ENCODE results near the gene TSPAN14.

Gene TSPAN14

DNA sequence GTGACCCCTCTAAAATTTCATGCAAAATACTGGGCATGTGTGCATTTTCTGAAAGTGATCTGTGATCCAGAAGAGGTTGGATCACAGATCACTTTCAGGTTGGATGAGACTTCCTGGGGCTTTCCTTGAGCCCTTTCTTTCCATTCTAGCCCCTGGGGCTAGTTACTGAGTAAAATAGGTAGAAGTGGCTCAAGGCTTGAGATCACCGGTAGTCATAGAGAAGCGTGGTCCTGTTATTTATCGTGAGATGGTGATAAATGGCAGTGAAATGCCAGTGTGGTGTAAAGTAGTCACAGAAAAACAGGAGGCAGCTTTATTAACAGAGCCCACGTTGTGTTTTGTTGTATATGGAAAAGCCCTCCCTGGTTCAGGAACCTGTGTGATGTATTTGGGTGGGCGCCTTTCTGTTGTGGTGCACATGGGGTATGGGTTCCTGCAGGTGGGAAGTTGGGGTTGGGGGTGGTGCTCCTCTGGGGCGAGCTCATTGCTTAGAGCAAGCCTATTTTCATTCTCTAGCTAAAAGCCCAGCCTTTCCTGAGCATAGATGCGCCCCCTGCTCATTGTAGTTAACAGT is 49.6 kb downstream of the TSPAN14 start:
- no peak for DNase-seq (ENCODE audit: low read depth in 2 of 2)

DNA sequence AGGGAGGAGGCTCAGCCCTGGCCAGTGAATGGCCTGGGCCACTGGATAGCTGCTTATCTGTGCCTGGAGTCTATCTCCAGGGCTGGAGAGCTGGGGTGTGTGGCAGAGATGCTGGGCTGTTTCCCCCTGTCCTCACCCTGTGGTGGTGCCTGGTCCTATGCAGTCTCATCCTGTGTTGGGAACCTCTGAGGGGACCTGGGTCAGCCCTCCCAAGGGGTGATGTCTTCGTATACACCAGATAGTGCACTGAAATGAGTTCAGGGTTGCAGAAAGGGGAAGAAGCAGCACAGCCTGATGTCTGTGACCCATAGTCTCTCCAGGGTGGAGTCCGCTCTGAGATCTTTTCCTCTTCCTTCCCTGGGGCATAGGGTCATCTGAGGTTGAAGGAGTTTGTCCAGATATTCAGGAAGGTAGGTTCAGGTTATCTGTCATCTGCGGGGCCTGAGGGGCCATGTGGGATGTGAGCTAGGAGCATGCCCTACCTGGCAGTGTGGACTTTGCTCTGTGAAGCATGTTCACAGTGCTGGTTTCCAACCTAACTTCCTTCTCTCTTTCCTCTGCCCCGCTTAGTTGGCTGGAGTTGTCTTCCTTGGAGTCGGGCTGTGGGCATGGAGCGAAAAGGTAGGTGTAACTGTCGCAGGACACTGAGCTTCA is 50.2 kb downstream of the TSPAN14 start:
- DNase-seq (ENCODE audit: low read depth in 2 of 2), result no peak

DNA sequence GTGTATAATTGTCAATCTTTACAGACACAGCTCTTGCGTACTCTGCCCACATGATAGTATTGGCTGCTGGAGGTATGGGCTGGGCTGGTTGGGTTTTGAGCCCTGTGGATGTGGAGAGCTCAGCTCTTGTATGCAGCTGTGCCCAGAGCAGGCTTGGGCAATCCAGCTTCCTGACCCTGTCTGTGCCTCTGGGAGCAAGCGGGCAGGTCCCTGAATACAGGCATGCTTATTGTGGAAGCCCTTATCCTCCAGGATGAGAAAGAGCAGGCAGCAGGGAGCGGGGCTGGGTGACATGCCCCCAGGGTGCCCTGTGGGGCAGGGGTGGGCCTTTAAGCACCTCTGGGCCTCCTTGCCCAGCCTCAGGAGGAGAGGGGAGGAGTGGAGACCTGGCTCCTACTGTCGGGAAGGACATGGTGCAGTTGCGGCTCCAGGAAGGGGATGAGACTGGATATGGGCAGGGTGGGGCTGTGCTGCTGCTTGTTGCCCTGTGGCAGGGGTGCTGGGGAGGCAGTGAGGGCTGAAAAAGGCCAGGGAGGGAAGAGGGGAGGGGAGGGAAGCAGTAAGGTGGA is 50.9 kb downstream of the TSPAN14 start:
- no peak for DNase-seq (ENCODE audit: low read depth in 2 of 2)

DNA sequence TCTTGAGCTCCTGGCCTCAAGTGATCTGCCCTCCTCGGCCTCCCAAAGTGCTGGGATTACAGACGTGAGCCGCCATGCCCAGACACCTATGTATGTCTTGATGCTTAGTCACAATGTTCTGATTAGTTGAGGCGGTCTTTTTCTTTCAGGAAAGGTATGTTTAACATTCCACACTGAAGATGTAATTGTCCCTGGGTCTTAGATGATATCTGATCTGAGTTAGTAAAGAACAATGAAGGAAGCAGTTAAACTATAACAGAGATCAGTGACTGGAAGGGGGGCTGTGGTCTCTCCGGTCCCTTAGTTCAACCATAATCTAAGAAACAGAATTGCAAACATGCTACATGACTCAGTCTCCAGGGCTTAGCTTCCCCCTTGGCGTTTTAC is 52.1 kb downstream of the TSPAN14 start:
- no peak for DNase-seq (ENCODE audit: low read depth in 2 of 2)

DNA sequence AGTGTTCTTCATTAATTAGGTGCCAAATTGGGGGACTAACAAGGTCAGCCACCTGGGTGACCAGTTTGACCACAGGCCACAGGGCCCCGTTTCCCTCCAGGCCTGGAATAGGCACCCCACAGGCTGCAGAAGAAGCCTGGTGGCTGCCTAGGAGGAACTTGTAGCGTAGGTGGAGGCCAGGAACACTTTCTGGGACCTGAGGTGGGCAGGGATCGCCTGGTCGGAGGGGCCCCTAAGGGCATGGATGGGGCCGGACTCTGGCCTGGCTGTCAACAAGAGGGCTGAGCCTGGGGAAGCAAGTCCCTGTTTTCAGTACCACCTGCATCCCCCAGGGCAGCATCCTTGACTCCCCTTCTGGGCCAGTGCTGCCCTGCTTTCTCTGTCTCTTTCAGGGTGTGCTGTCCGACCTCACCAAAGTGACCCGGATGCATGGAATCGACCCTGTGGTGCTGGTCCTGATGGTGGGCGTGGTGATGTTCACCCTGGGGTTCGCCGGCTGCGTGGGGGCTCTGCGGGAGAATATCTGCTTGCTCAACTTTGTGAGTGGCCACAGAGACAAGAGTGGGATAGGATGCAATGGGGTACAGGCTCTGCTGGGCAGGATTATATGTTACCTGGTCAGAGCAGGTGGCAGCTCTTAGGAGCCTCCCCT is 52.9 kb downstream of the TSPAN14 start:
- no peak for DNase-seq (ENCODE audit: low read depth in 2 of 2)

DNA sequence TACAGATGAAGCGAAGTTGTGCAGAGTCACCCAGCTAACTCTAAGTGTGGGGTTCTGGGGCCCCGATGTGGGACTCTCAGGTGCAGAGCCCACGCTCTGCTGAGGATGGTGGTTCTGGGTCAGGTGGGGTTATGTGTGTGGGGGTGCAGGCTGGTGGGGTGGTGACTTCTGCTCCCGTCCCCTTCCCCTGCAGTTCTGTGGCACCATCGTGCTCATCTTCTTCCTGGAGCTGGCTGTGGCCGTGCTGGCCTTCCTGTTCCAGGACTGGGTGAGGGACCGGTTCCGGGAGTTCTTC is 54.9 kb downstream of the TSPAN14 start:
- no peak for DNase-seq (ENCODE audit: low read depth in 2 of 2)

DNA sequence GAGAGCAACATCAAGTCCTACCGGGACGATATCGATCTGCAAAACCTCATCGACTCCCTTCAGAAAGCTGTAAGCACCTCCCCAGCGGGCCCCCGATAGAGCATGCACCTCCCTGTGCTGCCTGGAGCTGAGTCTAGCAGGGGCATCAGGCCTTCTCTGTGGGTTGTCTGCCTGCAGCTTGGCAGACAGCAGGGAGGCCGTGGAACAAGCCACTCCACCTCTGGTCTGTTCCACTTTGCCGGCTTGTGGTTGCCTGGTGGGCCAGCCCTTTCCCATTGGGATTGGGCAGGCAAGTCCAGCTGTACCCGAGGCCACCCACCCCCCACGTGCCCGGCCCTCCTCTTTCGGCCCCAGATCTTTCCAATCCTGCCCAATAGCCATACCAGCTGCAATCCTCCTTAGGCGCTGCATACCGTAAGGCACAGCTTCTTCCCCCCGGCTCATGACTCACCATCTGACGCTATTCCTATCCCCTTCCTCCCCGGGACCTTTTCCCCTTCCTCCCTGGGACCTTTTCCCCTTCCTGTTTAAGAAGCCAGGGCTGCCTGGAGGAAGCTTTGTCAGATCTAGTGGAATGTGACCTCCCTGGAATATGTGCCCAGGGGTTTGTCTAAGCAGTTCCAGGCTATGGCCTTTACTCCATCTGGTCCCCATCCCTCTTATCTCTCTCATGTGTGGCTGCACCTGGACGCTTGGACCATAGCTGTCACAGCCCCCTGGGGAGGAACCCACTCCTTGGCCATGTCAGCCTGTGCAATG is 55.5 kb downstream of the TSPAN14 start:
- DNase-seq (ENCODE audit: low read depth in 2 of 2), result no peak

DNA sequence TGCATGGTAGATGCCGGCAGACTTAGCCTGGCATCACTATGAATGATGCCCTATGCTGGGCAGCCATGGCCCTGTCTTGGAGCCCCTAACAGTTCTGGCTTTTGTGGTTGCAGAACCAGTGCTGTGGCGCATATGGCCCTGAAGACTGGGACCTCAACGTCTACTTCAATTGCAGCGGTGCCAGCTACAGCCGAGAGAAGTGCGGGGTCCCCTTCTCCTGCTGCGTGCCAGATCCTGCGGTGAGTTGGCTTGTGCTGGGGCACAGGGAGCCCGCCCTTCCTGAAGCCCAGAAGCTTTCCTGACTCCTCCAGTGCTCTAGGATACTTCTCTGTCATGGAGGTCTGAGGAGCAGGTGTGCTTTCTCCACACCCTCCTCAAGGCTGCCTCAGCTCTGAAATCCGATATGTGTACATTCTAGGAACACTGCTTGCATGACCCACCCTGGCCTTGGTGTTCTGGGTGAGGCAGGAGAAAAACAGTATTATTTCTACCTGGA is 58.0 kb downstream of the TSPAN14 start:
- no peak for DNase-seq (ENCODE audit: low read depth in 2 of 2)

DNA sequence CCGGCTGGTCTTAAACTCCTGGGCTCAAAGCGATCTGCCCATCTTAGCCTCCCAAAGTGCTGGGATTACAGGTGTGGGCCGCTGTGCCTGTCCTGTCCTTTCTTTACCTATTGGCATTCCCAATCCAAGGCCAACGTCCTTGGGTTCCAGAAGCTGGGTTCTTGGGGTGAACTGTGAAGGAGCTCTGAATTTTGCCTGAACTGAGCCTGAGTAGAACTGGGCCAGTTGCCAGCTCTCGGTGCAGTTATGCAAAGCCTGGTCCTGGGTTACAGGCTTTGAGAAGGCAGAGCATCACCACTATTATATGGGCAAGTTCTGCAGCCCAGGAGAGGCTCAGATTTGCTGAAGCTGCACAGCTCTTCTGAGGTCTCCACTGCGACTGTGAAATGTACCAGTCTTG is 59.0 kb downstream of the TSPAN14 start:
- no peak for DNase-seq (ENCODE audit: low read depth in 2 of 2)

DNA sequence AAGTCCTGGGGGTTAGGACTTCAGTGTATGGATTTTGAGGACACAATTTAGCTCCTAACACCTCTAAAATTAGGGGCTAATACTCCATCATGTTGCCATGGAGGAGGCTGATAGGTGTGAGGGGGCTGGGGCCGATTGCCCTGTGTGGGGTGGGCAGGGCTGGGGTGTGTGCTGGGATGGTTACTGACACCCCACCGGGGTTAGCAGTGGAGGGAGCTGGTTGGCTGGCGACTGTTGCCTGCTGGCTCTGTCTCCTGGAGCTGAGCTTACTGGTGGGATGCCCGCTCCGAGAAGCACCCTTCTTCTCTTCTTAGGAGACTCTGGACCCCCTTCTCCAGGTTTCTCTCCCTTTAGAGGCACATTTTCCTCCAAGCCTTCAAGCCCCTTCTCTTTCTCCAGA is 61.4 kb downstream of the TSPAN14 start:
- DNase-seq (ENCODE audit: low read depth in 2 of 2), result no peak

DNA sequence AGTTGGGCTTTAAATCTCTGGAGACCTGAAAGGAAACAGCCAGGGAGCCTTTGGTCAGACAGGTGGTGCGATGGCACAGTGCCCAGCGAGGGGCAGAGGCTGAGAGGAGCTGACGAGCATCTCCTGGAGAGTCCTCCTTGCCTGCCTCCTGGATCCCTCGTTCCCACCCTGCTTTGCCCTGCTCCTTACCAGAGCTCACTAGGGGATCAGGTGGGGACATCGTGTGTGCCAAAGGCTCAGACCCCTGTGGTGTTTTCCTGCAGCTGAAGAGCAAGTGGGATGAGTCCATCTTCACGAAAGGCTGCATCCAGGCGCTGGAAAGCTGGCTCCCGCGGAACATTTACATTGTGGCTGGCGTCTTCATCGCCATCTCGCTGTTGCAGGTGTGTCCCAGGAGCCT is 61.8 kb downstream of the TSPAN14 start:
- no peak for DNase-seq (ENCODE audit: low read depth in 2 of 2)

DNA sequence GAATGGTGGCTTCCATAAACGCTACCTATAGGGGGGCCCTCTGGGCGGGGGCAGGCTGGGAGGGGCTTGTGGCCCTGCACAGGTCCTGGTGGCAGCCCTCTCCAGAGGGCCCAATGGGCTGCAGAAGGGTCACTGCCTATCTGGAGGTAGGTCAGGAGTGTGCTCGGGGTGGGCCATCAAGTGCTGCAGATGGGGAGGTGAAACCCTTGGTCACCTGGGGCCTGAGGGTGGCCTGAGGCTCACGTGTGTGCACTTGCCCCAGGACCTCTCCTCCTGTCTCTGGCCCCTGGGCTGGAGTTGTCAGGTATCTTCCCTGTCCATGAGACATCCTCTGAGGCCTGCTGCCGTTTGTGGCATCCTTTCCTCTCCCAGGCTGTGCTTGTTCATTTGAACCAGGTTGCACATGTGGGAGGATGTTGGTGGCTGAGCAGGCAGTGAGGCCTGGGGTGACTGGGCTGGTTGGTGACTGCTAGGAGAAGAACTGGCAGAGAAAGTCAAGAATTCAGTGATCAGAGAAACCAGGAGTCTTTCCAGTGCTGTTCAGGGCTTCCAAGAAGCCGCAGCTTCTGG is 62.5 kb downstream of the TSPAN14 start:
- DNase-seq (ENCODE audit: low read depth in 2 of 2), result no peak

DNA sequence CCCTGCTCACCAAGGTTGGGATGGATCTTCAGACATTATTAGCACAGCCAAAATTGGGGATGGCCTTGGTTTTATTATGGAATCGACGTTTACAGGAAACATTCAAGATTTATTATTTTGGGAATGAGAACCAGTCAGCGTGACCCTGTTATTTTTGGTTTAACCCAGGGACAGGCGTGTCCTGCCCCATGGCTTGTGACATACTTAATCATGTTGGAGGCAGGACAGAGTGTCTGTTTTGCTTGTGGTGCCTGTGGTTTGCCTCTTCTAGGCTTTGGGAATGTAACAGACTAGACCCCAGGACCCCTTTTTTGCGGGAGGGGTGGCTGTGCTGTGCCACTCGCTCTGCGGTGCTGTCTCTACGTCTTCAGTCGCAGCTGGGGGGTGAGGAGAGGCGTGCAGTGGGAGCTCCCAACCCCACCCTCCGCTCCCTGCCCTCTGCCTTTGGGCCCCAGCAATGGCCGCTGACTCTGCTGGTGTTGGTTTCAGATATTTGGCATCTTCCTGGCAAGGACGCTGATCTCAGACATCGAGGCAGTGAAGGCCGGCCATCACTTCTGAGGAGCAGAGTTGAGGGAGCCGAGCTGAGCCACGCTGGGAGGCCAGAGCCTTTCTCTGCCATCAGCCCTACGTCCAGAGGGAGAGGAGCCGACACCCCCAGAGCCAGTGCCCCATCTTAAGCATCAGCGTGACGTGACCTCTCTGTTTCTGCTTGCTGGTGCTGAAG is 63.5 kb downstream of the TSPAN14 start:
- no peak for DNase-seq (ENCODE audit: low read depth in 2 of 2)

DNA sequence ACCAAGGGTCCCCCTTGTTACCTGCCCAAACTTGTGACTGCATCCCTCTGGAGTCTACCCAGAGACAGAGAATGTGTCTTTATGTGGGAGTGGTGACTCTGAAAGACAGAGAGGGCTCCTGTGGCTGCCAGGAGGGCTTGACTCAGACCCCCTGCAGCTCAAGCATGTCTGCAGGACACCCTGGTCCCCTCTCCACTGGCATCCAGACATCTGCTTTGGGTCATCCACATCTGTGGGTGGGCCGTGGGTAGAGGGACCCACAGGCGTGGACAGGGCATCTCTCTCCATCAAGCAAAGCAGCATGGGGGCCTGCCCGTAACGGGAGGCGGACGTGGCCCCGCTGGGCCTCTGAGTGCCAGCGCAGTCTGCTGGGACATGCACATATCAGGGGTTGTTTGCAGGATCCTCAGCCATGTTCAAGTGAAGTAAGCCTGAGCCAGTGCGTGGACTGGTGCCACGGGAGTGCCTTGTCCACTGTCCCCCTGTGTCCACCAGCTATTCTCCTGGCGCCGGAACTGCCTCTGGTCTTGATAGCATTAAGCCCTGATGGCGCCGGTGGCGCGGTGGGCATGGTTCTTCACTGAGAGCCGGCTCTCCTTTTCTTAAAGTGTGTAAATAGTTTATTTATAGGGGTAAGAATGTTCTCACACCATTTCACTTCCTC is 64.2 kb downstream of the TSPAN14 start:
- DNase-seq (ENCODE audit: low read depth in 2 of 2), result no peak

DNA sequence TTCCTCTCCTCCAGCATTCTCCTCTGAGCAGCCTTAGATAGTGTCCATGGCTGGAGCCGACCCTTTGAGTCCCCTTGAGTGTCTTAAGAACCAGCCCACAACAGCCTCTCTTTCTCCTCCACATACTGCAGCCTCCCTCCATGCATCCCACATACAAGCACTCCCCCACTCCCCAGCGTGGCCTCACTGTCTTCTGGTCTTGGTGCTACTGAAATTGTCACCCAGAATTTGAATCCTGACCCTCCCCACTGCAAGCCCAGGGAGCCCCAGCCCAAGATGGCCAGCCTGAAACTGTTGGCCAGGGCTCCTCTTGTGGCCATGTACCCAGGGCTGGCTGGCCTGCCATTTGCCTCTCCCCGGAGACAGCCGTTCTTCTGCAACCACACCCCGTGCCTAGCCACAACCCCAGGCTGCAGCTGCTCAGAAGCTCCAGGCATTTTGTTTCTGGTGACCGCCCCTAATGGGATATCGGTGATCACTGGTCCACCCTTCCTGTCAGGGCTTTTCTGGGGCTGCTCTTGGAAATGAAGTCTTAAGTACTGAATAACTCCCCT is 64.8 kb downstream of the TSPAN14 start:
- DNase-seq (ENCODE audit: low read depth in 2 of 2), result no peak

DNA sequence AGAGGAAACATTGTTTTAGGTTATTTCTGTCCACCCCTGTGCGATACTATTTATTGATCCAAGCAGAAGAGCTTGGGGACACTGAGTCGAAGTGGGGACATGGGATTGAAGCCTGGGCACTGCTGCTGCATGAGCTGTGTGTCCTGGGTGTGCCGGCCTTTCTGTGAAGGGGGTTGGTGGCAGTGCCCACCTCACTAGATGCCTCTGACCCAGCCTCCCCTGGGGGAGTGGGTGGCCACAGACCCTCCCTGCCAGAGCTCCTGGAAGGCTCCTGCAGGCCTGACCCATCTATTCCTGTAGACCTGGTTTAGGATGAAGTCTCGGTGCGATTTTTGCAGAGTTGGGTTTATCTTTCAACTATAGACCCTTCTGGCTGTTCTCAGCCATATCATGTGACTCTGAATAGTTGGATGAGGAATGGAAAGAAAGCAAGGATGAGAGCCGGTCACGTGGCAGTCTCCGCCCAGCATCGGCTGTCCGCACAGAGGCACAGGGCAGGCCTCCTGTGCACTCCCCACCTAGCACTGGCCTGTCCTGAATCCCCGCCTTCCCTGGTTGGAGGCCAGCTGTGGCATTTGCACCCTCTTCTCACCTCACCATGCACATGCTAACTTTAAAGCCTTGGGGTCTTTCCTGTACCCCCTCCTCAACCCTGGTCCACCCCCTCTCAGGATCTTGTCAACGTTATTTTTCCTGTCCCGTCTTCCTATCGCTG is 66.0 kb downstream of the TSPAN14 start:
- no peak for DNase-seq (ENCODE audit: low read depth in 2 of 2)

DNA sequence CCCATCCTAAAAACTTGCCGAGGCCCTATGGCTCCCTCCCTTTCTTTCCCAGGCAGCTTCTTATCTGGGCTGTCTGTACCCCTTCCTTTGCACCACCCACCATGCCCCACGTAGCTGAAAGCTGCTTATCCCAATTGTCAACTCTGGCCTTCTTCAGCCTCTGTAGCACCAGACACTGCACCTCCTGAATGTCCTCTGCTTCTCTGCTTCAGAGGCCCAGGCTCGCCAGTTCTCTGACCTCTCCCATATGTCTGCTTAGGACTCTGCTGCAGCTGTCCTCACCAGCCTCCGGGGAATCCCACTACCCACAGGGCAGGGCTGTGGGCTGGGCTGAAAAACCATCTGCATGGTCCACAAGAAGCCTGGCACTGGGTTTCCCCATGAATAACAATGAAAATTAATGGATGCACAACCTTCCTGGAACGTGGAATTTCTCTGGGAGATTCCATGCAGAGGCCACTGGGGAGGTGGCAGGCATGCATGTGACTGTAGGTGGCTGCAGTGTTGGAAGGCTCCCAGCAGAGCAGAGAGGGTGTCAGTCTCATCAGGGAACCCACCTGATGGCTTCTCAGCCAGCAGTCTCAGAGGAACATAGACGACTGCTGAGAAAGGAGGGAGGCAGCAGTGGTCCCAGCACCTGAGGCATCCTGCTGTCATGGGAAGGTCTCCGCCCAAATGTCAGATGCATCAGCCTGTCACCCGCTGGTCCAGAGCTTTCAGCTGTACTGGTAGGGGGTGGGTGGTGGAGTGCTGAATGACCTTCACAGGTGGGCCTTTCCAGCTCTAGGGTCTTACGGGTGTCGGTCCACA is 66.8 kb downstream of the TSPAN14 start:
- DNase-seq (ENCODE audit: low read depth in 2 of 2), result no peak

DNA sequence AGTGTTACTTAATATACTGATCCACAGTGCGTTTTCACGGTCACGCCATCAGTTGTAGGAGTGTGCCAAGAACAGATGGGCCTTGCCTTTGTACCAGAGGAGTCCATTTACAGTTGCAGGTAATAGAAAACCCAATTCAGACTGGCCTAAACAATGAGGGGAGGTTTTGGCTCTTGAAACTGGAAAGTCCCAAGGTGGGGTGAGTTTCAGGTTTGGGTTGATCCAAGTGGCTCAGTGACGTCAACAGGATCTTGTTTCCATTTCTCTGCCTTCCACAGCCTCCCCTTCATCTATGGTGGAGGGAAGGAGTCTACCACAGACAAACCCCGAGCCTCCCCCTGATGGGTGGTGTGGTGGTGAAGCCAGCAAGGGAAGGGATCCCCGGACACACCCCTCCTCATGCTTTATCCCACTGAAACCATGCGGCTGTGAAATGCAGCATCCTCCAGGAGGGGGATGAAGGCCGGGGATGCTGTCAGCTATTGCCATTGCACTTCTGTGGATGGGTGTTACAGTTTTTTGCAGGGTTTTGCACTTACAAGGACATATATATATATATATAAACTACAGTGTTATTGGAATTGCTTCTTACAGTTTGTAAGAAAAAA is 68.8 kb downstream of the TSPAN14 start:
- no peak for DNase-seq (ENCODE audit: low read depth in 2 of 2)

DNA sequence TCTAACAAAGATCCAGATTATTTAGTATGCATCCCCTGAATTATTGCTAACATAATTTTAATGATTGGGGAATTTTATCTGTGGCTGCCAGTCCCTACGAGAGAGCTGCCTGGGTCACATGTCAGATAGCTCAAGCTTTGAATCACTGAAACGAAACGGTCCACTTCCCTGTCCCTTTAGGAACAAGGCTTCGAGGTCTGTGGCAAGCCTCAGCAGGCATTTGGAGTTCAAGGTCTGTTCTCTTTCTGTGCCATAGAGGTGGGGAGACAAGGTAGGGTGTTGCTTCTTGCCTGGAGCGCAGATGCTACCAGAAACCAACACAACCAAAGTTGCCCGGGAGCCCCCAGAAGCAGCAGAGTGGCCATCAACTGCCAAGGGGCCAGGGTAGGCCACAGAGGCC is 69.7 kb downstream of the TSPAN14 start:
- no peak for DNase-seq (ENCODE audit: low read depth in 2 of 2)

All from stimulated activated CD8-positive, alpha-beta memory T cell treated with anti-CD3 and anti-CD28 coated beads, Interleukin-15, amount 100 ng/mL, for 48 hours (primary cell).